Endodermal cell (in vitro differentiated cells): Measurements from ENCODE around the gene OR4K13. TPM values are rescaled to one million over a fixed set of nuclear protein-coding genes. Genes with fewer than 3 reads are reported as not detected.

ENCODE experiments used
- DNase-seq: peaks from one replicate; pipeline ENCODE4 v3.0.0-alpha.2; 2017
- H3K27ac ChIP-seq: 2 replicates; pipeline ENCODE4 v1.5.1; 2013; ENCODE audit warnings: mild to moderate bottlenecking, low read depth, low read length, moderate library complexity
- H3K27me3 ChIP-seq: 2 replicates; pipeline ENCODE4 v1.6.1; 2013; ENCODE audit warnings: mild to moderate bottlenecking, low read length, moderate library complexity; ENCODE audit not compliant: insufficient read depth, control insufficient read depth, poor library complexity, severe bottlenecking
- H3K36me3 ChIP-seq: 2 replicates; pipeline ENCODE4 v1.7.0; 2013; ENCODE audit warnings: mild to moderate bottlenecking, low read length, moderate library complexity; ENCODE audit not compliant: control insufficient read depth, insufficient read depth
- H3K4me1 ChIP-seq: one replicate; pipeline ENCODE4 v1.7.0; 2013; ENCODE audit warnings: low read length; ENCODE audit not compliant: control insufficient read depth, insufficient read depth
- H3K4me3 ChIP-seq: 2 replicates; pipeline ENCODE4 v1.5.1; 2013; ENCODE audit warnings: mild to moderate bottlenecking, low read length, moderate library complexity
- H3K9ac ChIP-seq: 2 replicates; pipeline ENCODE4 v1.6.1; 2013; ENCODE audit warnings: mild to moderate bottlenecking, low read length, moderate library complexity; ENCODE audit not compliant: poor library complexity, severe bottlenecking; ENCODE audit errors: extremely low read depth
- H3K9me3 ChIP-seq: 2 replicates; pipeline ENCODE4 v1.6.1; 2013; ENCODE audit warnings: mild to moderate bottlenecking, low read length, moderate library complexity; ENCODE audit not compliant: control insufficient read depth
- H3K27ac Mint-ChIP-seq: 2 replicates; pipeline ENCODE4 v1.8.0; 2020; ENCODE audit warnings: mixed read lengths
- H3K27me3 Mint-ChIP-seq: 2 replicates; pipeline ENCODE4 v1.8.0; 2021; ENCODE audit warnings: mild to moderate bottlenecking, mixed read lengths; ENCODE audit not compliant: insufficient read depth
- H3K36me3 Mint-ChIP-seq: 2 replicates; pipeline ENCODE4 v1.8.0; 2020; ENCODE audit warnings: low read depth, mixed read lengths
- H3K4me1 Mint-ChIP-seq: 2 replicates; pipeline ENCODE4 v1.8.0; 2020; ENCODE audit warnings: mixed read lengths
- H3K4me3 Mint-ChIP-seq: 2 replicates; pipeline ENCODE4 v1.8.0; 2020; ENCODE audit warnings: mild to moderate bottlenecking, moderate library complexity, mixed read lengths
- H3K9me3 Mint-ChIP-seq: 2 replicates; pipeline ENCODE4 v1.8.0; 2020; ENCODE audit warnings: mild to moderate bottlenecking, mixed read lengths
- CTCF ChIP-seq: fragments of 200-600 bp; sonication (generic); conservative IDR thresholded peaks from 2 replicates; pipeline ENCODE4 v1.5.0; 2021; ENCODE audit warnings: antibody characterized with exemption, mild to moderate bottlenecking
- WGBS, 2 experiments: methylation state at CpG; one replicate each; pipeline versions ENCODE4 v1.1.5 to v1.1.7; 2013; ENCODE audit warnings: missing lambda C conversion rate in 2 of 2, mixed read lengths in 1 of 2; ENCODE audit not compliant: insufficient coverage in 1 of 2, insufficient read length in 1 of 2; 5-methylcytosine and 5-hydroxymethylcytosine counted together
- total RNA-seq, 2 donors: library from RNA; stranded (reverse); fragmentation: NEBNext Ultra II Directional in 1 of 2; extraction: Animal tissue kit (Norgen Biotek cat#: 25700) in 1 of 2; gene quantifications; 2 replicates in 1 of 2; 3 replicates in 1 of 2; pipeline ENCODE4 v1.2.1, GENCODE V29; 2021

The OR4K13 gene
- total RNA-seq, 2 donors from 2014 or later = not detected

GRCh38 chr14:20019257-20019865 is 16.5 kb downstream of the OR4K13 start, which contains the start of gene OR4K14:
TSS of gene OR4K14 (minus strand) at chr14:20019307. CDS start at chr14:20015193, 4,114 bp downstream.
- Histone ChIP-seq H3K9ac (no peak within 1 kb of the TSS), H3K36me3 (no peaks in the 10 kb centered on the region), H3K27ac (no peak within 1 kb of the TSS), H3K4me1 (no peaks in the 10 kb centered on the region), H3K27me3 (no peaks in the 10 kb centered on the region), H3K4me3 (no peak within 1 kb of the TSS), H3K9me3 (peaks cover 73% of the 10 kb centered on the region)
- TF ChIP-seq CTCF = no peak
- H3K9me3 Mint-ChIP-seq = peaks cover 80% of the 10 kb centered on the region
- no peak within 1 kb of the TSS for H3K4me3 Mint-ChIP-seq
- no peaks in the 10 kb centered on the region for H3K4me1 Mint-ChIP-seq
- no peaks in the 10 kb centered on the region for H3K36me3 Mint-ChIP-seq
- 75% methylated on average over 1 of the region's 2 CpGs; no CpG with 5 or more reads in 1 of the 2 experiments for WGBS, 2 experiments
- H3K27ac Mint-ChIP-seq = no peak within 1 kb of the TSS
- no peaks in the 10 kb centered on the region for H3K27me3 Mint-ChIP-seq
- no peak for DNase-seq

- no peak overlapping the region for H3K4me3 Mint-ChIP-seq
- no peaks in the 10 kb centered on the region for H3K36me3 ChIP-seq
- H3K9me3 Mint-ChIP-seq = peaks cover 67% of the 10 kb centered on the region
- peaks cover 80% of the 10 kb centered on the region for H3K9me3 ChIP-seq
- H3K27ac ChIP-seq = no peak overlapping the region
- no peaks in the 10 kb centered on the region for H3K4me1 Mint-ChIP-seq
- H3K27me3 ChIP-seq = no peaks in the 10 kb centered on the region
- DNase-seq = no peak
- no peak overlapping the region for H3K27ac Mint-ChIP-seq
- no peak overlapping the region for H3K9ac ChIP-seq
- H3K4me1 ChIP-seq = no peaks in the 10 kb centered on the region
- no peaks in the 10 kb centered on the region for H3K36me3 Mint-ChIP-seq
- TF ChIP-seq CTCF = no peak
- H3K4me3 ChIP-seq = no peak overlapping the region
- no peaks in the 10 kb centered on the region for H3K27me3 Mint-ChIP-seq
Observed at GRCh38 chr14:20008156-20008555, 27.7 kb downstream of the OR4K13 start.

- Mint-ChIP-seq H3K4me1 (no peaks in the 10 kb centered on the region), H3K27ac (no peak overlapping the region), H3K36me3 (no peaks in the 10 kb centered on the region), H3K4me3 (no peak overlapping the region), H3K27me3 (no peaks in the 10 kb centered on the region), H3K9me3 (peaks cover 59% of the 10 kb centered on the region)
- Histone ChIP-seq H3K27ac (no peak overlapping the region), H3K27me3 (no peaks in the 10 kb centered on the region), H3K9me3 (peaks cover 71% of the 10 kb centered on the region), H3K4me3 (no peak overlapping the region), H3K4me1 (no peaks in the 10 kb centered on the region), H3K9ac (no peak overlapping the region), H3K36me3 (no peaks in the 10 kb centered on the region)
- no peak for TF ChIP-seq CTCF
- 82 to 89% methylated on average over 7 of the region's 7 CpGs for WGBS, 2 experiments
- no peak for DNase-seq
Observed at GRCh38 chr14:20002319-20002718, 33.5 kb downstream of the OR4K13 start.
